NCI-H526 (cell line): ENCODE results near the gene PDE4B.
"Not testable (repeated sequence)": the region's sequence is repeated elsewhere in the genome, so short reads cannot be mapped to it uniquely, and the experiment has no call there.

ENCODE experiments used
- DNase-seq, 2 experiments: peaks; one replicate each; lab custom pipeline; 2025; lab: John Stamatoyannopoulos, UW

PDE4B gene

DNA sequence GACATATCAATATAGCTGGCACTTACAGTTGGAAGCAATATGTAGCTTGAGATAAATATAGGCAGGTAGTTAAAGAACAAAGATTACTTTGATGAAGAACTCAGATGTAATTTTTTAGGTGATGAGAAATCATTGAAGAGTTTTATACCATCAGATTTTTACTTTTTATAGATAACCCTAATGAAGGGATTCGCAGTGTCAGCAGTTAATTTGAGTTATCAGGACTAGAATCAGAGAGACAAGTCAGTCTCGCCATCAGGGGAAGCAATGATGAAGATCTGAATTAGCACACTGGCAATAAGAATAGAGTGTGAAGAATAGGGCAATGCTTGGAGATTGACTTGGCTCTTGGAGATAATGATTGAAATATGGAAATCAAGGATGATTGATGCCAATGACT, 342.5 kb downstream of the PDE4B start:
- DNase-seq, result no peak

DNA sequence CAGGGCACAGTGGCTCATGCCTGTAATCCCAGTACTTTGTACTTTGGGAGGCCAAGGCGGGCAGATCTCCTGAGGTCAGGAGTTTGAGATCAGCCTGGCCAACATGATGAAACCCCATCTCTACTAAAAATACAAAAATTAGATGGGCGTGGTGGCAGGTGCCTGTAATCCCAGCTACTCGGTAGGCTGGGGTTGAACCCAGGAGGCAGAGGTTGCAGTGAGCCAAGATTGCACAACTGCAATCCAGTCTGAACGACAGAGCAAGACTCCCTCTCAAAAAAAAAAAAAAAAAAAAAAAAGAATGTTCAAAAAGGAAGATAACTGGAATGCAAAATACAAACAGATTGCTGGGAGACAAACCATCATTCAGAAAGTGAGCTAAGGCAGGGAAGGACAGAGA, 343.7 kb downstream of the PDE4B start:
- not testable (repeated sequence) for DNase-seq

DNA sequence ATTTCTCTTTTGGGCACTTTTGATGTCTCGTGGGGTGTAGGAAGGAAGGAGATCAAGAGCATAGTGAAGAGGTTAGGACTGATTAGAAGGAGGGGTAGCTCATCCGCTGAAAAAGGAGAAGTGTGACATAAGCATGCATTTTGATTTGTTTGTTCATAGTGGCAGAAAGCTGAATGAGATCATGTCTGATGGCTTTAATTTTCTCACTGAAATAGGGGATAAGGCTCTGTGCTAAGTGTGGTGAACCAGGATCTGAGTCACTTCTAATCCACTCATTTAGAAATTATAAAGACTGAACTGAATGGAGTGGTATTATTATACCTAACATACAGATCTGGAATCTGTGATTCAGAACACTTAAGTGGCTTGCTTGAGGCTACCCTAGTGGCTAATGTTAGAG, 344.5 kb downstream of the PDE4B start:
- DNase-seq, result no peak

DNA sequence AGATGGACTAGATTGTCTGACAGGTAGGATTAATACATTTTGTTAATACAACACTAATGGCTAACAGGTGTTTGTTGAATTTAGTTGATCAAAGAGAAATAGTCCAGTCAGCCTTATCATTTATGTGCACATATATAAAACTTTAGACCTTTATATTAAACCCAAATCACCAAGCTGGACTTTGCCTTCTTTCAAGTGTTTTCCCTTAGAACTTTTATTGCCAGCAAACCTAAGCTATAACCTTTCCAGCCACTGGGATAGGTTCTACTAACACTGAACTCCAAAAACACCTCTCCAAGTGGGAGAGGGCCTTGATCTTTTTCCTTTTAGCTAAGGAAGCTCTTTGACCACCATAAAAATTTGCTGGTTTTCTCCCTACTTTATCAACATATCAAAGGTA, 345.9 kb downstream of the PDE4B start:
- DNase-seq, result no peak

DNA sequence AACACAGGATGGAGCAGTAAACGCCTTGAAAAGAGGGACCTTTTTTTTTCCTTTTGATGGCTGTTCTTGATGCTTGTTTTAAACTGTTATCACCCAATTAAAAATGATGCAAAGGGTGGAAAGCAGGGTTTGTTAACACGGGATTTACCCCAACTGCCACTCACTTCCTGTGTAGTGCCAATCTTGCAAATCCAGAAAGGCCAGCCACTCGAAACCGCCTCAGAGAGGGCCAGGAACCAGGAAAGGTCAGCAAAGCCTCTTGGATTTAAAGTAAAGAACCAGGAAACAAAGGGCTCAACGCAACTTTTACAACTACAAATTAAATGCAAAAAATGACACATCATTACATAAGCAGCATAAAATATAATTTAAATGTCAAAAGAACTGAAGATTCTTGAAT, 347.4 kb downstream of the PDE4B start:
- DNase-seq, result no peak

DNA sequence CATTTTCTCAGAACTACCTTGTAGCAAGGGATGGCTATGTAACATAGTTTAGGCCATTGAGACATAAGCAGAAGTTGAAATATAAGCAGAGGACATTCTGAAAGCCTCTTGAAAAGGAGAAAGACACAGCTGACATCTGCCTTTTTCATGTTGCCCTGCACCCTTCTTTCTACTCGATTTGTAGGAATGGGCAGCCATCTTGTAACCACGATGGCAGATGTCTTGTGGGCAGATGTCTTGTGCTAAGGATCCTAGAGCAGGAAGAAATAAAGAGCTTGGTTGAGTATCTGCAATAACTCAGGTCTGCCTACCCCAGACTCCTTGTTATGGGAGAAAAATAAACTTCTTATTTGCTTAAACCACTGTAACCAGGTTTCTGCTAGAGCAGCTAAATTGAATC, 351.0 kb downstream of the PDE4B start:
- no peak for DNase-seq

DNA sequence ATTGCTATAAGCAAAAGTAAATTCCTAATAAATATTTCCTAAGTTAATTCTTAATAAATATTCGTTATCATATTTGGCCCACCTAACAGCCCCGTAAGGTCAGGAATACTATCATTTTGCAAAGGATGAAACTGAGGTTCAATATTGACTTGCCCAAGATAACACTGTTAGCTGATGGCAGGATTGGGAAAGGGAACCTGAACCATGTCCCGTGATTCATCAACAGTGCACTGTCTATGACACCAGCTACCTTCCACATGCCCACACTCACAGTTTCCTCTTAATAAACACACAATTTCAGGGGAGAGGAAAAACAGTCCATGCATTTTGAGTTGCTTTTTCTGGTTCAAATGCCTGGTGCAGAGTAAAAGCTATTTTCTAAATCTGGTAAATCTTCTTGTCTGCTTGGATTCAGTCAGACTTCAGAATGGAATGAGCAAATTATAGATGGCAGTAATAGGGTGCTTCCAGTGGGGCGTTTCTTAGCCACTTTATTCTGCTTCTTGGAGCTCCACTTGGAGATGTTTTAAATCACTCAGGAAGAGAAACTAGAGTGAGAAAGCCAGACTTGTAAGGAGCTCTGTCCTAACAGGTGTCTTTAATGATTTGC, 354.6 kb downstream of the PDE4B start:
- no peak for DNase-seq

DNA sequence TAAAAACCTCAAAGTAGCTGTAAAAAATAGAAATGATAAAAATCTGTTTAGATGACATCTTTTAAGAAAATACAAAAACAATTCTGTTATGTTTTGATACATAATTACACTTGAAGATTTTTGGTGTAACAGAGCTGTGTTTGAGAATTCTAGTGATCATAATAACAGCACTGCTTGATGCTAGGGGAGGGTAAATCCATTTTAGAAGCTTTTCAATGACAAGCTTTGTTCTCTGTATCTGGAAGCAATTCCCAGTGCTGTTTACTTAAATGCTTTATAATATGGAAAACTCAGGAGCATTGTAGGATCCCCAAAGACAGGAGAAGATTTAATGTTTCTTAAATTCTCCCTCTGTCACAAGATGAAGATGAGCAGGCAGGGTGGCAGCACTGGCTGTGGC, 359.3 kb downstream of the PDE4B start:
- no peak for DNase-seq

DNA sequence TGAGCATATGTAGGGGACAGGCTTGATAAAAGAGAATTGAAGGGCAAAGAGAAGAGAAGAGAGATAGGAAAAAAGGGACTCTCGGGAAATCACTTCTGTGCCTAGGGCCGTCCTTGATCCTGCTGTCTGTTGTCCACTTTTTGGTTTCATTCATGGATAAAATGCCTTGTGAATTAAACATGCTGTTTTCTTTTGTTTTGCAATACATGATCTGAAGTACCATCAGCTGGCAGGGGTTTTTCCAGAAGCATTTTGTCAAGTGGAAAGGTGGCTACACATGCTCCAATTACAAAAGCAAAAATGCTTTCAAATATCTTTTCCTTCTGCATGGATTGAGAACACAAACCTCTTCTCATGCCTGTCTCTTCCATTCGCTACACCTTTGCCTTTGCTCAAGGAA, 361.7 kb downstream of the PDE4B start:
- no peak for DNase-seq

DNA sequence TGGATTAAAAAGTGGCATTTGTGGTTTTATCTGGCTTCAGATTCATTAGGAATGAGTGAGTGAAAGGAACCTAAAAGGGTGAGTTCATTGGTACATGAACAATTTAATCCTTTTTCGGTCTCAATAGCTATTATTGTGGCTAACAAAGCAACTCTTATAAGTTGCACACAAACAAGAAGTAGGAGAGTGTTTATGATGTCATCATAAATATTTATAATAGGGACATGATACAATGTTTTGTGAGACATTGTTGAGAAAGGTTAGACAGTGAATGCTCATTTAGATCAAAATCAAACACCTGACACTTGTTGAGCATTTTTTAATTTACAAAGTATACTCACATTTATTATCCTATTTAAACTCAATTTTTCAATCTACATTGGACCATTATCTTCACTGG, 363.4 kb downstream of the PDE4B start:
- no peak for DNase-seq

DNA sequence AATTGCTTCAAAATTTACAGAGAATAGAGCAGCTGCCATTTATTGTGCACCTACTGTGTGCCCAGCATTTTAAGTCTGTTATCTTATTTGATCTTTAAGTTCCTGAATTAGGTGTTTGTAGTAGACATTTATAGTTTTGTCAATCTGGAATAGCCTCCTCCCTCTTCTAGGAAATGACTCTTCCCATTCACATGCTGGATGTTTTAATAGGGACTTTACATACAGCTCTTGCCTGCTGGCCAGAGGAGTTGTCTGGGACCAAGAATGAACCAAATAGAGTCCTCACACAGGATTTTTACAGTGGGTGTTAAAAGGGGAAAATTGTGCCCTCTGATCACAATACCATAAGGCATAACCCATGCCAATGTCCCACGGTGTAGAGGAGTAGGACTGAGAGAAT, 367.1 kb downstream of the PDE4B start:
- DNase-seq, result no peak

DNA sequence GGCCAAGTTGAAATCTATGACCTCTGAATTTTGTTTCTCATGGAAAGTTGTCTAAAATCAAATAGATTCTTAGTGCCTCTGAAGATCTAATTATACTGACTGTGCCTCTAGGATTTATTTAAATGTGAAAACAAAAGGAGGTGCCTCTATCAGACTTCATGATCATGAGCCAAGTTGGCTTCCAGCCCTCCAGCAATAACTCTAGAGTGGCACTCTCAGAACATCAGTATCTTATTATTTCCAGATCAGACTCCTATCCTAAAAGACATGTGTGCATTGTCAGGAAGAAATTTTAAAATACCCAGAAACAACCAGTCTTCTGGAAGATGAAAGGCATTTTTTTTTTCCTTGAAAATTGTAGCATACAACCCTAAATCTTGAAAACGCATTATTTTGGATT, 368.0 kb downstream of the PDE4B start:
- DNase-seq, result no peak

DNA sequence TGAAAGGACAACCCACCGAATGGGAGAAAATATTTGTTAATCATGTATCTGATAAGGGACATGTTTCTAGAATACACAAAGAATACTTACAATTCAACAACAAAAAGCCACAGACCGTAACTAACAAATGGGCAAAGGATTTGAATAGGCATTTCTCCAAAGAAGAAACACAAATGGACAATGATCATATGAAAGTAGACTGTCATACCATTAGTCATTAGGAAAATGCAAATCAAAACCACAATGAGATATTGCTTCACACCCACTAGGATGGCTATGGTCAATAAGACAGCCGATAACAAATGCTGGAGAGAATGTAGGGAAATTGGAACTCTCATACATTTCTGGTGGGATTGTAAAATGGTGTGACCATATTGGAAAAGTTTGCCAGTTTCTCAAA, 374.1 kb downstream of the PDE4B start:
- DNase-seq, result peak; percentile 52 to 59

DNA sequence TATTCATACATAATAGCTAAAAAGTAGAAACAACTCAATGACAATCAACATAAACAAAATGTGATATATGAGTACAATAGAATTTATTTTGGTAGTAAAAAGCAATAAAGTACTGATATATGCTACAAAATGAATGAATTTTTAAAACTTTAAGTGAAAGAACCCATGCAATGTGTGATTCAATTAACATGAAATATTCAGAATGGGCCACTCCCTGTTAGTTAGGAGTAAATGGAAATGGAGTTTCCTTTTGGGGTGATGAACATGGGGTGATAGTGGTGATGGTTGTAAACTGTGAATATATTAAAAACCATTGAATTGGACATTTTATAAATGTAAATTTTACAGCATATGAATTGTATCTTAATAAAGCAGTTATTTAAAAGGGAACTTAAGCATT, 374.6 kb downstream of the PDE4B start:
- DNase-seq, result no peak

DNA sequence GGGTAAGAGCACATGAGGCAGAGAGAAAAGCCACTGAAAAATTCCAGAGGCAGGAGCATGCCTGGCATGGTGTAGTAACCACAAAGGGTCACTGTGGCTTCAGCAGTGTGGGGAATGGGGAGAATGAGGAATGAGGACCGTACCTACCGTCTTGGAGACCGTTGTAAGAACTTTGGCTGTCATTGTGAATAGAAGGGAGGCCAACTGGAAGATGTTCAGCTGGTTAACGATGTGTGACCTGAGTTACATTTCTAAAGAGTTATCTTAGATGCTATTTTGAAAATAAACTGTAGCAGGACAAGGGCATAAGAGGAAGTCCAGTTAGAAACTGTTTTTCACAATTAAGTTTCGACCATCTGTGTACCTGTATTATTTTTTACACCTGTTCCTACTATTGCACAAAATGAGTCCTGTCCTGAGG, 375.8 kb downstream of the PDE4B start:
- DNase-seq, result no peak

DNA sequence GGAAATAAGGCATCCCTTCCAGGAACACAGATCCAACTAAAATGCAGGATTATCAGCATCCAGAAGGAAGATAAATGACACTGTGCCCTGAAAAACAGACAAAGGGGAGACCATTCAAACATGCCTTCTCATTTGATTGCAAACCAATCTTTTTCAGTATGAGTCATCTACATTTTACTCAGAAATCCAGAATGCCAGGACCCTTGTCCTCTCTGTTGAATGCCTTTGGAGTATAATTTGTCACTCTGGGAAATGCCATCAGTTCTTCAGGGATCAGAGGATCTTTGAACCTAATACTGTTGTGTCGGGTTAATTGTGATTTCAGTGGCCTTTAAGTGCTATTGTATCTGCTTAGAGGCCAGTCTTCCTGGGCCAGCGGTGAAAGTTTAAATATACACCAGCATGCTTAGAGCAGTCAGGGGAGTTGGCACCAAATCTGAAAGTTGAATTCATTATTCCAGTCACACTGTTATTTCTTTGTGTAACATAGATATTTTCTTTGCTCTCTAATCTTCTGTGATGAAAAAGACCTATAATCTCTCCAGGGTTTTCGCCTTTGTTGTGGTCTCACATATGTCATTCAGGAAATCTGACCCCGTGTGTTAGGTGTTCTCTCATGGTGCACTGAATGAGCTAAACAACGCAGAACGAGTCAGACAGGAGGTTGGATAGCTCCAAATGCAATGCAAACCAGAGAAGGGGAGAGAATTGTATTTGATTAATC, 376.4 kb downstream of the PDE4B start:
- no peak for DNase-seq

DNA sequence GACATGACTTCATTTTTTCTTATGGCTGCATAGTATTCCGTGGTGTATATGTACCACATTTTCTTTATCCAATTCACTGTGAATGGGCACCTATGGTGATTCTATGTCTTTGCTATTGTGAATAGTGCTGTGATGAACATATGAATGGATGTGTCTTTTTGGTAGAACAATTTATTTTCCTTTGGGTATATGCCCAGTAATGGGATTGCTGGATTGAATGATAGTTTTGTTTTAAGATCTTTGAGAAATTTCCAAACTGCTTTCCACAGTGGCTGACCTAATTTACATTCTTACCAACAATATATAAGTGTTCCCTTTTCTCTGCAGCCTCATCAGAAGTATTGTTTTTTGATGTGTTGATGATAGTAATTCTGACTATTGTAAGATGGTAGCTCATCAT, 379.6 kb downstream of the PDE4B start:
- no peak for DNase-seq

DNA sequence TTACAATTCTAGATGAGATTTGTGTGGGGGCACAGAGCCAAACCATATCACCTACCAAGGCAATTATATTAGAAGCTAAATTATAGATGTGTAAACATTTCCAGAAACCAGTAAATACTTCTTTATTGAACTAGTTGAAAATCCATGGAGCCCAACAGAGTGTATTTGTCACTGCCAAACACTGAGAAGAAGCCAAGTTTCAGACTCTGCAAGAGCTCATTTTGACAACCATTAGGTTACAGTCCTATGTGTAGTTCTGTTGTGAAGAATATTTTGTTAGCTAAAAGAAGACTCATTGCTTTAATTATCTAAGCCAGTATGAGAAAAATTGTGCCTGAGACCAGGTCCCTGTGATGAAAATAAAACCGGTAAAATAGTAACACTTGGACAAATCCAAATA, 382.4 kb downstream of the PDE4B start:
- DNase-seq, result no peak

DNA sequence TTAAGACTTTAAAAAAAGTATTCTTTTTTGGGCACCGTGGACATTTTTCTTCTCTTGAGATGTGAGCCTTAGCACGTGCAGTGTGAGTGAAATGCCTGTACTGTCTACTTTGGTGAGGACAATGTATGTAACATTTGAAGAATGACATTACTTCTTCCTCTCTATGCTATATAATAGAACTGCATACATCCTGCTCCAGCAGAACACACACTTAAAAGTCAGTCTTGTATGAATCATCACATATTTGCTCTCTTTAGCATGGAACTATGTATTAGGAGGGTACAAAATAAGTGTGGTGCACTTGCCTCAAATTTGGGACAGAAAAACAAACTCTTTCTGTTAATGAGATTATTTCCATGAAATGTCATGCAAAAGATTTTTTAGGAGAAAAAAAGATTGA, 382.9 kb downstream of the PDE4B start:
- no peak for DNase-seq

DNA sequence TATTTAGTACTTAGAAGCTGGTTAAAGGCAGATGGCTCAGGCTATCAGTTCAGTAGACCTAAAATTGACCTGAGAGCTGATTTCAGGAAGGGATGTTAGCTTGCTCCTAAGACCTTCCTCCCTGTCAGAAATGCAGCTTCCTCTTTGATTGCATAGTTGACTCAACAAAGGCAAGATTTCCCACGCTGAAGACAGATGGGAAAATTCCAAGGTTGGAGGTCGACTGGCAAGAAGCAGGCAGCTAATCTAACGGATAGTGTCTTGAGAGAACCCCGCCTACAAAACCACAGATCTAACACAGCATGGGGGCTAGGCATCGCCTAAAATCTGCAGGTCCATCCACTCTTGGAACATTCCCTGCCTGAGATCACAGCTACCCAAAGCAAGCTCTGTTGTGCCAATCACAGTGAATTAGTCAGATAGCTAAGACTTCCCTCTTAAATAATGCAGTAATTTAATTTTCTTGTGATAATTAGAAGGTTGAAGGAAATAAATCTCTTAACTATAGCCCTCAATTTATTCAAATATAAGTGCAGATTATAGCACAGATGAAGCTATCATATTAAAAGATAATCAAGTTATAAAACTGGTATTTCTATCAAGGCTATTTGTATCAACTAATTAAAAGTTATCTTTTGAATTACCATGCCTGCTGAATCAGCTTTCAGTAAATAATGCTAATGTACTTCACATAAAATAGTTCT, 383.5 kb downstream of the PDE4B start:
- no peak for DNase-seq

DNA sequence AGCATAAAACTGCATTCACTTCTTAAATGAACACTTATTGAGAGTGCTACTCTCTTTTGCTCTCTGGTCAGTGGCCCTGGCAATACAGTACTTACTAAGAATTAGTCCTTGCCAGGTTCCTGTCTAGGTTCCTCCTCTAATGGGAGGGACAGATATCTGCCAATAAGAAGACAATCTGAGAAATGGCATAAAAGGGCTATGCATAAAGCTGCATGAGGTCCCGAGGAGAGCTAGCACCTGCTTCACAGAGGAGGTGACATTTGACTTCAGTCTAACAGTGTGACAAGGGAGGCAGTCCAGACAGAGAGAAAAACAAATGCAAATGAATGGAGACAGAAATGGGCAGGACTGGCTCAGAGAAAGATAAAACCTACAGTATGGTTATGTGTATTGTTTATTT, 384.1 kb downstream of the PDE4B start:
- peak; percentile 21 to 35 for DNase-seq

DNA sequence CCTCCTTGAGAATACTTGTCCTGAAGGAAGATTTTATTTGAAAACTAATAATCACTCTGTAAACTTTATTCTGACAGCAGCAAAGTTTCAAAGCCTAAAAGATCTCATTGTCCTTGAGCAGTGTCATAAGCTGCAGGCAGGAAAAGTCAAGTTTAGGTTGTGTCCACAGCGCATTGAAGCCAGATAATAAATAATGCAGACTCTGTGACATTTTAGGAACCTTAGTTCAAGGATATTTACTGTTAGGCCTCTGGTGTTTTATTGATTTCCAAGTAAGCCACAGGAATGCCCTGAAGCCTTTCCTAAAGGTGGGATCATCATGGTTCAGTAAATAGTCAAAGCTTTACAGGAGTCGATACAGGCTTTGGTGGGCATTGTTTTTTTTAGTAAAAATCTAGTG, 384.8 kb downstream of the PDE4B start:
- DNase-seq, result no peak

DNA sequence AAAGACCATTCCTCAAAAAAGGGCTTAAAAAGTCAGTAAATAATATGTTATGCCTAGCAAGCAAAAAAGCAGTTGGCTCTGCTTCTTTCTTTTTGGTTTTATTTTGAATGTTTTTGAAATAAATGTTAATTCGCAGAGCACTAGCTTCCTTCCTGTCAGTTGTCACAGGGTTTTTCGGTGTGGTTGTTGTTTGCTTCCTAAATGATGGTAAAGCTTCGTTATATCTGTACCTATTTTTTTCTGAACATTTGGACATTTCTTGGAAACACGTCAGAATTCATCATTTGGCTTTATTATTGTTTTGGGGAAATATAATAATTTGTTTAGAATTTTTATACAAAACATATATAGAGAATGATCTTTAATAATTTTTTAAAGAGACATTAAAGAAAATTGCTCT, 389.3 kb downstream of the PDE4B start:
- DNase-seq, result no peak
